Smooth muscle cell (in vitro differentiated cells): ENCODE measurements around the gene ALS2. TPM values are rescaled to one million over a fixed set of nuclear protein-coding genes. Genes with fewer than 3 reads are reported as not detected.

Experiments used
- DNase-seq: peaks from one replicate; lab custom pipeline; 2025; ENCODE audit not compliant: unreplicated experiment; lab: John Stamatoyannopoulos, UW
- H2AFZ ChIP-seq: fragments of 200-600 bp; sonication (generic); 2 replicates; pipeline ENCODE4 v1.6.0; 2016; ENCODE audit warnings: antibody characterized with exemption, low read depth, mild to moderate bottlenecking
- H3F3A ChIP-seq: fragments of 200-600 bp; sonication (generic); 2 replicates; pipeline ENCODE4 v1.6.0; 2017; ENCODE audit warnings: antibody characterized with exemption, low read depth
- H3K27ac ChIP-seq: fragments of 200-600 bp; sonication (generic); 2 replicates; pipeline ENCODE4 v1.5.1; 2016; ENCODE audit warnings: low read depth, mild to moderate bottlenecking
- H3K27me3 ChIP-seq: fragments of 200-600 bp; sonication (generic); 2 replicates; pipeline ENCODE4 v1.6.1; 2016; ENCODE audit warnings: low read depth, mild to moderate bottlenecking
- H3K36me3 ChIP-seq: fragments of 200-600 bp; sonication (generic); 2 replicates; pipeline ENCODE4 v1.5.1; 2016; ENCODE audit warnings: low read depth
- H3K4me1 ChIP-seq: fragments of 200-600 bp; sonication (generic); 2 replicates; pipeline ENCODE4 v1.5.1; 2016; ENCODE audit warnings: low read depth
- H3K4me2 ChIP-seq: fragments of 200-600 bp; sonication (generic); 2 replicates; pipeline ENCODE4 v1.6.0; 2016; ENCODE audit warnings: mild to moderate bottlenecking
- H3K4me3 ChIP-seq: fragments of 200-600 bp; sonication (generic); 2 replicates; pipeline ENCODE4 v1.5.1; 2016; ENCODE audit warnings: mild to moderate bottlenecking
- H3K79me2 ChIP-seq: fragments of 200-600 bp; sonication (generic); 2 replicates; pipeline ENCODE4 v1.6.0; 2016; ENCODE audit warnings: low read depth, mild to moderate bottlenecking
- H3K9ac ChIP-seq: fragments of 200-600 bp; sonication (generic); 2 replicates; pipeline ENCODE4 v1.6.0; 2016; ENCODE audit warnings: low read depth
- H3K9me3 ChIP-seq: fragments of 200-600 bp; sonication (generic); replicated peaks from 2 replicates; pipeline ENCODE4 v1.5.1; 2016; ENCODE audit warnings: low read depth
- H4K20me1 ChIP-seq: fragments of 200-600 bp; sonication (generic); 2 replicates; pipeline ENCODE4 v1.6.0; 2016; ENCODE audit warnings: low read depth
- WGBS: methylation state at CpG from one replicate; pipeline ENCODE4 v1.1.7; 2016; ENCODE audit warnings: low lambda C conversion rate; 5-methylcytosine and 5-hydroxymethylcytosine counted together
- polyA plus RNA-seq: library from polyadenylated mRNA; unstranded; fragments of >200 nt; fragmentation: Nextera tagmentation; extraction: Ambion mirVana; gene quantifications from 2 replicates; pipeline ENCODE4 v1.2.1, GENCODE V29; 2016
- total RNA-seq: library from RNA; depleted of rRNA; stranded (reverse); fragments of >200 nt; gene quantifications from 2 replicates; pipeline ENCODE4 v1.2.3, GENCODE V29; 2014
- TF ChIP-seq, protein P1 (sequence below): fragments of 200-600 bp; sonication (generic); IDR thresholded peaks from 2 replicates; pipeline ENCODE4 v1.5.1; 2017; ENCODE audit warnings: borderline replicate concordance, mild to moderate bottlenecking, antibody characterized with exemption; ENCODE audit not compliant: insufficient read depth, poor library complexity, severe bottlenecking

The ALS2 gene
- total and polyA plus RNA-seq, 2 experiments from 2014 or later = 11.0 to 24.4 TPM

GRCh38 chr2:201774546-201774945, 6.2 kb downstream of the ALS2 start:
- Histone ChIP-seq H3K9me3 (no peaks in the 10 kb centered on the region), H3K4me1 (peaks cover 29% of the 10 kb centered on the region), H2AFZ (no peak overlapping the region), H3K27ac (no peak overlapping the region), H3K27me3 (no peaks in the 10 kb centered on the region), H3K9ac (no peak overlapping the region), H3K79me2 (peaks cover 97% of the 10 kb centered on the region), H3K4me3 (no peak overlapping the region), H3F3A (no peaks in the 10 kb centered on the region), H3K4me2 (no peak overlapping the region), H3K36me3 (no peaks in the 10 kb centered on the region), H4K20me1 (peaks cover 94% of the 10 kb centered on the region)
- DNase-seq = no peak
- 96% methylated on average over 2 of the region's 2 CpGs for WGBS
- TF ChIP-seq, protein P1, sequence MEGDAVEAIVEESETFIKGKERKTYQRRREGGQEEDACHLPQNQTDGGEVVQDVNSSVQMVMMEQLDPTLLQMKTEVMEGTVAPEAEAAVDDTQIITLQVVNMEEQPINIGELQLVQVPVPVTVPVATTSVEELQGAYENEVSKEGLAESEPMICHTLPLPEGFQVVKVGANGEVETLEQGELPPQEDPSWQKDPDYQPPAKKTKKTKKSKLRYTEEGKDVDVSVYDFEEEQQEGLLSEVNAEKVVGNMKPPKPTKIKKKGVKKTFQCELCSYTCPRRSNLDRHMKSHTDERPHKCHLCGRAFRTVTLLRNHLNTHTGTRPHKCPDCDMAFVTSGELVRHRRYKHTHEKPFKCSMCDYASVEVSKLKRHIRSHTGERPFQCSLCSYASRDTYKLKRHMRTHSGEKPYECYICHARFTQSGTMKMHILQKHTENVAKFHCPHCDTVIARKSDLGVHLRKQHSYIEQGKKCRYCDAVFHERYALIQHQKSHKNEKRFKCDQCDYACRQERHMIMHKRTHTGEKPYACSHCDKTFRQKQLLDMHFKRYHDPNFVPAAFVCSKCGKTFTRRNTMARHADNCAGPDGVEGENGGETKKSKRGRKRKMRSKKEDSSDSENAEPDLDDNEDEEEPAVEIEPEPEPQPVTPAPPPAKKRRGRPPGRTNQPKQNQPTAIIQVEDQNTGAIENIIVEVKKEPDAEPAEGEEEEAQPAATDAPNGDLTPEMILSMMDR = no peak

- TF ChIP-seq, protein P1 = no peak
- Histone ChIP-seq H3K4me2 (no peak overlapping the region), H2AFZ (no peak overlapping the region), H3K27ac (no peak overlapping the region), H3K79me2 (peaks cover 97% of the 10 kb centered on the region), H3K4me1 (peaks cover 24% of the 10 kb centered on the region), H3K9ac (no peak overlapping the region), H3K27me3 (no peaks in the 10 kb centered on the region), H4K20me1 (peaks cover 94% of the 10 kb centered on the region), H3K36me3 (no peaks in the 10 kb centered on the region), H3F3A (no peaks in the 10 kb centered on the region), H3K4me3 (no peak overlapping the region), H3K9me3 (no peaks in the 10 kb centered on the region)
- 85% methylated on average over 1 of the region's 1 CpG for WGBS
- DNase-seq = no peak
These were observed 6.7 kb downstream of the ALS2 start for GRCh38 chr2:201773990-201774389.

GRCh38 chr2:201769666-201770373, 10.9 kb downstream of the ALS2 start:
- TF ChIP-seq, protein P1 = no peak
- Histone ChIP-seq H3K9me3 (no peaks in the 10 kb centered on the region), H3K9ac (no peak overlapping the region), H3K36me3 (no peaks in the 10 kb centered on the region), H3K27ac (no peak overlapping the region), H4K20me1 (peaks cover 59% of the 10 kb centered on the region), H3F3A (no peaks in the 10 kb centered on the region), H3K27me3 (no peaks in the 10 kb centered on the region), H3K79me2 (peaks cover 56% of the 10 kb centered on the region), H3K4me1 (no peaks in the 10 kb centered on the region), H3K4me2 (no peak overlapping the region), H2AFZ (no peak overlapping the region), H3K4me3 (no peak overlapping the region)
- no peak for DNase-seq
- whole genome bisulfite sequencing = 95% methylated on average over 4 of the region's 4 CpGs

- no peak overlapping the region for H3K4me3 ChIP-seq
- H3K4me1 ChIP-seq = no peaks in the 10 kb centered on the region
- TF ChIP-seq, protein P1 = no peak
- peaks cover 55% of the 10 kb centered on the region for H4K20me1 ChIP-seq
- H2AFZ ChIP-seq = no peak overlapping the region
- WGBS = 85% methylated on average over 1 of the region's 1 CpG
- H3K4me2 ChIP-seq = no peak overlapping the region
- H3K9me3 ChIP-seq = no peaks in the 10 kb centered on the region
- no peak overlapping the region for H3K9ac ChIP-seq
- no peaks in the 10 kb centered on the region for H3K36me3 ChIP-seq
- peaks cover 47% of the 10 kb centered on the region for H3K79me2 ChIP-seq
- H3F3A ChIP-seq = no peaks in the 10 kb centered on the region
- no peak for DNase-seq
- no peak overlapping the region for H3K27ac ChIP-seq
- no peaks in the 10 kb centered on the region for H3K27me3 ChIP-seq
These were observed 11.8 kb downstream of the ALS2 start for GRCh38 chr2:201768918-201769317.
